Kidney epithelial cell (primary cell): ENCODE measurements around the gene FGGY. TPM values are rescaled to one million over a fixed set of nuclear protein-coding genes. Genes with fewer than 3 reads are reported as not detected.
"Not testable (repeated sequence)": the region's sequence is repeated elsewhere in the genome, so short reads cannot be mapped to it uniquely, and the experiment has no call there.

Source experiments
- DNase-seq: peaks from one replicate; pipeline ENCODE4 v3.0.0-alpha.2; 2010; ENCODE audit warnings: low read depth
- H3K27me3 ChIP-seq: 2 replicates; pipeline ENCODE4 v1.6.0; 2011; ENCODE audit warnings: low read length; ENCODE audit not compliant: control insufficient read depth, insufficient read depth
- H3K36me3 ChIP-seq: 2 replicates; pipeline ENCODE4 v1.5.1; 2011; ENCODE audit warnings: low read length; ENCODE audit not compliant: control insufficient read depth, insufficient read depth
- H3K4me3 ChIP-seq: 2 replicates; pipeline ENCODE4 v1.5.1; 2011; ENCODE audit warnings: low read depth, mild to moderate bottlenecking, control low read depth, low read length
- total RNA-seq: library from RNA; depleted of rRNA; stranded (reverse); fragments of >200 nt; gene quantifications from 2 replicates; pipeline ENCODE4 v1.2.3, GENCODE V29; 2015
- TF ChIP-seq, protein P1 (sequence below): IDR thresholded peaks from 2 replicates; pipeline ENCODE4 v1.5.1; 2011; ENCODE audit warnings: mild to moderate bottlenecking, moderate library complexity, low read length, control low read depth, inconsistent platforms; ENCODE audit not compliant: insufficient read depth, poor library complexity, severe bottlenecking

The FGGY gene
- total RNA-seq, 1 donor from 2014 or later, result 8.6 TPM

DNA sequence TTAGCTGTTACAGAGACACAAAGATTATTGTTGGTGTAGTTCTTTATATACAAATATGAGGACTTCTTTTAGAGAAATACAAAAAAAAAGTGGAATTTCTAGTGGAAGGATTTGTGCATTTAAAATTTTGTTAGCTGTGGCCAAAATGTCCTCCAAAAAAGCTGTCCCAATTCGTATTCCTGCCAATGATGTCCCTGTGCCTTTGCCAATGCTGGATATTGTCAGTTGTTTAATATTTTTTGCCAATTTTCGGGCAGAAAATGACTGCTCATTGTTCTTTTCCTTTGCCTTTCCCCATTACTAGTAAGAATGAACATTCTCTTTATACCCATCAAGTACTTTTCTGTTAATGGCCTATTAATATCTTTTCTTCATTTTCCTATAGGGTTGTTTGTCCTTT is 407.8 kb downstream of the FGGY start:
- H3K27me3 ChIP-seq, result no peaks in the 10 kb centered on the region
- TF ChIP-seq, protein P1, sequence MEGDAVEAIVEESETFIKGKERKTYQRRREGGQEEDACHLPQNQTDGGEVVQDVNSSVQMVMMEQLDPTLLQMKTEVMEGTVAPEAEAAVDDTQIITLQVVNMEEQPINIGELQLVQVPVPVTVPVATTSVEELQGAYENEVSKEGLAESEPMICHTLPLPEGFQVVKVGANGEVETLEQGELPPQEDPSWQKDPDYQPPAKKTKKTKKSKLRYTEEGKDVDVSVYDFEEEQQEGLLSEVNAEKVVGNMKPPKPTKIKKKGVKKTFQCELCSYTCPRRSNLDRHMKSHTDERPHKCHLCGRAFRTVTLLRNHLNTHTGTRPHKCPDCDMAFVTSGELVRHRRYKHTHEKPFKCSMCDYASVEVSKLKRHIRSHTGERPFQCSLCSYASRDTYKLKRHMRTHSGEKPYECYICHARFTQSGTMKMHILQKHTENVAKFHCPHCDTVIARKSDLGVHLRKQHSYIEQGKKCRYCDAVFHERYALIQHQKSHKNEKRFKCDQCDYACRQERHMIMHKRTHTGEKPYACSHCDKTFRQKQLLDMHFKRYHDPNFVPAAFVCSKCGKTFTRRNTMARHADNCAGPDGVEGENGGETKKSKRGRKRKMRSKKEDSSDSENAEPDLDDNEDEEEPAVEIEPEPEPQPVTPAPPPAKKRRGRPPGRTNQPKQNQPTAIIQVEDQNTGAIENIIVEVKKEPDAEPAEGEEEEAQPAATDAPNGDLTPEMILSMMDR, result no peak
- DNase-seq, result no peak
- H3K4me3 ChIP-seq, result no peak overlapping the region
- H3K36me3 ChIP-seq, result no peaks in the 10 kb centered on the region

DNA sequence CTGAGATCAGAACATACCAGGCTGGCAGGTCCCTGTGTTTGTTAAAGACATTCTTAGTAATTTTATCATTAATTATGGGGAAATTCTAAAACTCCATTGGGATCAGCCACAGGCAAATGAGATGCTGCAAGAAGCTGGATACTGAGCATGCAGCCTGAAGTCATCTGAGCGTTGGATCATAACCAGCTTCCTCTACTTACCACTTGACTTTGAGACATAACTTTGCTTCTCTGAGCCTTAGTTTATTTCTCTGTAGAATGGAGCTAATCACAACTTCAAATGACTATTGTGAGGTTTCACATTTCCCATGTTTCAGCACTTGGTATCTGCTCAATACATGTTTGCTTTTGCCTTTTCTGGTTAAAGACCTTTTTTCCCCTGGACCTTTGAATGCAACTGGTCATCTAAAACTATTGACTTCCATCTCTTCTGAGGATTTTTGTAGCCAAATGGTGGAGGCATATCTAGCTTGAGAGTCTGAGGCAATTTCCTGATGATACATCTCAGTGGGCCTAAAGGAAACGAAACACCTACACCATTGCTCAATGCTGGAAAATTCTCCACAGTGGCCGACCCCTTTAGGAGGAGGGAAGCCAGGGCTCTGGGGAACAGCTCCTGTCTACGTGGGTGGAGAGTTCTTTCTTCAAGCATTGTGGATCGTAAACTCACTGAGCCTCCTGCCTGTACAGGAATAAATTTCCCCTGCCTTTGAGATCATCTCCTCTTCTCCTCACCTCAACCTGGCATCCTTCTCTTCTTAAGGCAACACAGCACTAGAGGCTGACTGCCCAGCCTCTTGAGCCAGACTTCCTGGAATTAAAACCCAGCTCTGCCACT is 408.8 kb downstream of the FGGY start:
- H3K4me3 ChIP-seq, result no peak overlapping the region
- H3K27me3 ChIP-seq, result no peaks in the 10 kb centered on the region
- TF ChIP-seq, protein P1, result no peak
- DNase-seq, result peak; percentile 55
- no peaks in the 10 kb centered on the region for H3K36me3 ChIP-seq

DNA sequence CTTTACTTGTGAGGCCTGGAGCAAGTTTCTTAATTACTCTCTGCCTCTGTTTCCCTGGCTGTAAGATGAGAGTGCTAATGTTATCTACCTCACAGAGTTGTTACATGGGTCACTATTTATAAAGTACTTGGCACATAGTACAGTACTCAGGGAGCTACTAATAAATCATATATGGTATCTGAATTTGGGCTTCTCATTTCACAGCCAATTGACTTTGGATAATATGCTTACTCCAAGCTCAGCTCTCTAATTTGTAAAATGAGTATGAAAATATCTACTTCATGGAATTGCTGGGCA is 409.4 kb downstream of the FGGY start:
- TF ChIP-seq, protein P1, result no peak
- no peak overlapping the region for H3K4me3 ChIP-seq
- H3K27me3 ChIP-seq, result no peaks in the 10 kb centered on the region
- DNase-seq, result no peak
- no peaks in the 10 kb centered on the region for H3K36me3 ChIP-seq

DNA sequence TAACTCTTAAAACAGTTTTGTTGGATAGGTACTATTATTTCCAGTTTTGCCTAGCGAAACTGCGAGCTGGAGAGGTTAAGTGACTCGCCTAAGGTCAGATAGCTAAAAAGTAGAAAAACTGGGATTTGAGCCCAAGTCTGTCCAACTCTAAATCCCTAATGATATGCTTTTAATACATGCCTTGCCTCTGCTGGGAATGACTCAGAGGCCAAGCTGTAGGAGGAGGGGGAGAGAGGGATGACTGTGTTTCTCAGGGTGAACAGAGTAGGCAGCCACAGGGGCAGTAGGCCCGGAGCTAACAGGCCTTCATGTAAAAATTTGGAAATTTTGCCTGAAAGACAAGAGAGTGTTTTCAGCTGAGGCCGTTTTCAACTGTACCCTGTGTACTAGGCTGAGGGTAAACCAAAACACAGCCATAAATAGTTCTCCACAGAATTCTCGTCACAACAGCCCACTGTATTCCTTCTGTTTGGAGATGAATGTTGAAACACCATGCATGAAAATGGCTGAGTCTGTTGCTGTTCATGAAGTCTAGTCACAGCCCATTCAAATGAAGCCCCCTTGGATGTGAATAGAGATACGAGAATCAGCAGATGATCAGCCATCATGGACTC is 410.4 kb downstream of the FGGY start:
- peak; percentile 80 for DNase-seq
- no peaks in the 10 kb centered on the region for H3K36me3 ChIP-seq
- TF ChIP-seq, protein P1, result no peak

DNA sequence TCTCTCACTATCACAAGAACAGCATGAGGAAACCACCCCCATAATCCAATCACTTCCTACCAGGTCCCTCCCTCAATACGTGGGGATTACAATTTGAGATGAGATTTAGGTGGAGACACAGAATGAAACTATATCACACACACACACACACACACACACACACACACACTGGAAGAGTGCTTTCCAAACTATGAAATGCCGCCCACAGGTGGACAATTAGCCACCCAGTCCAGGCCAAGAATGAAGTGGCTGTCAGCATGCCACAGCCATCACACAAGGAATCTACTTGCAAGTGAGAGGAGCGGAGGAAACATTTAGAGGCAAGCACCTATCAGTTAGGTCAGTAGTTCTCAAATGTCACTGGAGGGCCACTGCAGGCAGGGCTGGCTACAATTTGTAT is 412.4 kb downstream of the FGGY start:
- no peak for DNase-seq
- no peaks in the 10 kb centered on the region for H3K27me3 ChIP-seq
- TF ChIP-seq, protein P1, result no peak
- H3K4me3 ChIP-seq, result no peak overlapping the region
- no peaks in the 10 kb centered on the region for H3K36me3 ChIP-seq

More for the DNA sequence above, 410.4 kb downstream of the FGGY start:
- Histone ChIP-seq H3K27me3 (no peaks in the 10 kb centered on the region), H3K4me3 (no peak overlapping the region)

DNA sequence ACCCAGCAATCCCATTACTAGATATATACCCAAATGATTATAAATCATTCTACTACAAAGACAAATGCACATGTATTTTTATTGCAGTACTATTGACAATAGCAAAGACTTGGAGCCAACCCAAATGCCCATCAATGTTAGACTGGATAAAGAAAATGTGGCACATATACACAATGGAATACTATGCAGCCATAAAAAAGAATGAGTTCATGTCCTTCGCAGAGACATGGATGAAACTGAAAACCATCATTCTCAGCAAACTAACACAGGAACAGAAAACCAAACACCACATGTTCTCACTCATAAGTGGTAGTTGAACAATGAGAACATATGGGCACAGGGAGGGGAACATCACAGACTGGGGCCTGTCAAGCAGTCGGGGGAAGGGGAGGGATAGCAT is 414.0 kb downstream of the FGGY start:
- not testable (repeated sequence) for DNase-seq, H3K27me3 ChIP-seq, H3K4me3 ChIP-seq

More for the DNA sequence above, 414.0 kb downstream of the FGGY start:
- not testable (repeated sequence) for H3K36me3 ChIP-seq
